Nephron progenitor cell (in vitro differentiated cells): Measurements from ENCODE around the gene MT1H.

Source experiments
- DNase-seq: peaks from one replicate; pipeline ENCODE4 v3.0.0; 2021
- H3K27ac Mint-ChIP-seq: 2 replicates; pipeline ENCODE4 v1.8.0; 2021; ENCODE audit warnings: mild to moderate bottlenecking, moderate library complexity, mixed read lengths
- H3K27me3 Mint-ChIP-seq: 2 replicates; pipeline ENCODE4 v1.8.0; 2021; ENCODE audit warnings: mild to moderate bottlenecking, low read depth, mixed read lengths; ENCODE audit not compliant: poor library complexity
- H3K36me3 Mint-ChIP-seq: 2 replicates; pipeline ENCODE4 v1.8.0; 2021; ENCODE audit warnings: low read depth, mixed read lengths
- H3K4me1 Mint-ChIP-seq: 2 replicates; pipeline ENCODE4 v1.8.0; 2021; ENCODE audit warnings: mixed read lengths
- H3K4me3 Mint-ChIP-seq: 2 replicates; pipeline ENCODE4 v1.8.0; 2021; ENCODE audit warnings: mild to moderate bottlenecking, moderate library complexity, mixed read lengths
- H3K9me3 Mint-ChIP-seq: 2 replicates; pipeline ENCODE4 v1.8.0; 2021; ENCODE audit warnings: mild to moderate bottlenecking, moderate library complexity, mixed read lengths
- TF ChIP-seq, protein P1 (sequence below): fragments of 200-600 bp; sonication (generic); IDR thresholded peaks from 2 replicates; pipeline ENCODE4 v1.5.0; 2021; ENCODE audit warnings: antibody characterized with exemption

The MT1H gene

GRCh38 chr16:56681939-56682702, 12.5 kb downstream of the MT1H start, which contains the start of gene MT1X:
Gene MT1X (plus strand): TSS chr16:56682470. CDS start chr16:56682541, 71 bp downstream.
- peaks cover 8% of the 10 kb centered on the region for H3K36me3 Mint-ChIP-seq
- no peak within 1 kb of the TSS for H3K27ac Mint-ChIP-seq
- peaks cover 14% of the 10 kb centered on the region for H3K4me1 Mint-ChIP-seq
- TF ChIP-seq, protein P1, sequence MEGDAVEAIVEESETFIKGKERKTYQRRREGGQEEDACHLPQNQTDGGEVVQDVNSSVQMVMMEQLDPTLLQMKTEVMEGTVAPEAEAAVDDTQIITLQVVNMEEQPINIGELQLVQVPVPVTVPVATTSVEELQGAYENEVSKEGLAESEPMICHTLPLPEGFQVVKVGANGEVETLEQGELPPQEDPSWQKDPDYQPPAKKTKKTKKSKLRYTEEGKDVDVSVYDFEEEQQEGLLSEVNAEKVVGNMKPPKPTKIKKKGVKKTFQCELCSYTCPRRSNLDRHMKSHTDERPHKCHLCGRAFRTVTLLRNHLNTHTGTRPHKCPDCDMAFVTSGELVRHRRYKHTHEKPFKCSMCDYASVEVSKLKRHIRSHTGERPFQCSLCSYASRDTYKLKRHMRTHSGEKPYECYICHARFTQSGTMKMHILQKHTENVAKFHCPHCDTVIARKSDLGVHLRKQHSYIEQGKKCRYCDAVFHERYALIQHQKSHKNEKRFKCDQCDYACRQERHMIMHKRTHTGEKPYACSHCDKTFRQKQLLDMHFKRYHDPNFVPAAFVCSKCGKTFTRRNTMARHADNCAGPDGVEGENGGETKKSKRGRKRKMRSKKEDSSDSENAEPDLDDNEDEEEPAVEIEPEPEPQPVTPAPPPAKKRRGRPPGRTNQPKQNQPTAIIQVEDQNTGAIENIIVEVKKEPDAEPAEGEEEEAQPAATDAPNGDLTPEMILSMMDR: no peak
- peak within 1 kb of the TSS; percentile 89 for H3K4me3 Mint-ChIP-seq
- peaks cover 14% of the 10 kb centered on the region for H3K9me3 Mint-ChIP-seq
- DNase-seq: peak; percentile 82
- peaks cover 55% of the 10 kb centered on the region for H3K27me3 Mint-ChIP-seq

DNA sequence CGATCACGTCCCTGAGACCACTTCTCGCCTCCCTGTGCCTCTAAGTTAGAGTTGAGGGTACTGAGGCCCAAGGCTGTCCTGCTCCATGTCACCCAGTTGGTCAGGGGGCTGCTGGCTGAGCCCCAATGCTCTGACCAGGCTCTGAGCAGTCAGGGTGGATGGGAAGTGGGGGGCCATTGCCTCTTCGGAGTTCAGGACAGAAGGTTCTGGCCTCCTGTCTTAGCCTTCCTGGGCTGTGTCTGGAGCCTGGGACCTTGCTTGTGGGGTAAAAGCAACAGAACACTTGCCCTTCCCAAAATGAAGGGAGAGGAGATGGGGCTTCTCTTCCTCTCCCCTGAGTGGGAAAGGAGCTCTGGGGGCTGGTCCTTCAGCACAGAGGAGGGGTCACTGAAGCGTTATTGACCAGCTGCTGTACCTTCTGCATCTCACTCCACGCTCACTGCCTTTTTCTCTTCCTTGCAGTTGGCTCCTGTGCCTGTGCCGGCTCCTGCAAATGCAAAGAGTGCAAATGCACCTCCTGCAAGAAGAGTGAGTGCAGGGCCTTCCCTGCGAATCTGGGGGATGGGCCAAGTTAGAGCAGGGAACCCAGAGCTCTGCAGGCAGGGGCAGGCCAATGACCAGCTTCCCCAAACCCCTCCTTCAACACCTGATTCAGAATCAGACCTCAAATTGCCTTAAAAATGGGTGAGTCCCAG, 13.2 kb downstream of the MT1H start:
- Mint-ChIP-seq H3K27me3 (peaks cover 50% of the 10 kb centered on the region), H3K36me3 (peaks cover 8% of the 10 kb centered on the region), H3K9me3 (peaks cover 20% of the 10 kb centered on the region), H3K4me3 (peak overlapping the region; percentile 89), H3K4me1 (peaks cover 14% of the 10 kb centered on the region), H3K27ac (no peak overlapping the region)
- TF ChIP-seq, protein P1: no peak
- DNase-seq: no peak

GRCh38 chr16:56683424-56684172, 14.0 kb downstream of the MT1H start:
- Mint-ChIP-seq H3K9me3 (peaks cover 26% of the 10 kb centered on the region), H3K36me3 (peaks cover 8% of the 10 kb centered on the region), H3K4me3 (peak overlapping the region; percentile 89), H3K4me1 (peaks cover 14% of the 10 kb centered on the region), H3K27me3 (peaks cover 50% of the 10 kb centered on the region), H3K27ac (no peak overlapping the region)
- TF ChIP-seq, protein P1: no peak
- DNase-seq: no peak

DNA sequence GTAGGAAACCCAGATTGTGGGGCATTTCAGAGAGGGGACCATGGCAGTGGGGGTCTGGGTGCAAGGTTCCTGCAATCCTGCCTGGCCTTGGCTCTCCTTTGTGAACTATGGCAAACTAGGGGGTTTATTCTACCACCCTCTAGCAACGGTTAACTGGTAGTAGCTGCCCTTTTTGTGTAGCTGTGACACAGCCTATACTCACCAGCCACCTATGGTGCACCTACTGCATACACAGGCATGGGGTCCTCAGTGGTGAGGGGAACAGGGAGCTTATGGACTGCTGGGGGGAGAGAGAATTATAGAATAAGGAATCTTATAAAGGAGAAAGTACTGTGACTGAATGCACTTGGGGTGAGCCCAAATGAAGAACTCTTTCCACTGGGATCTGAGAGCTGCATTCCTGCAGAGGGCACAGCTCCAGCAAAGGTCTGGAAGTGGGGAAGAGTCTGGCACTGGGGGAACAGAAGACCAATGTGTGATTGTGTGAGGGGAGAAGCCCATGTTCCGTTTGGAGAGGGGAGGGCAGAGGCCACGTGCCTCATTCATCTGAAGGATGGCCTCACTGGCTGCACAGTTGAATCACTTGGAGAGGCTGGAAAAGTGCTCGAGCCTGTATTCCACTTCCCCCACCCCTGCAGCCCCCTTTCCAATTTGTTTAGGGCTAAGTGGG, 14.8 kb downstream of the MT1H start:
- no peak overlapping the region for H3K27ac Mint-ChIP-seq
- no peak for DNase-seq
- H3K27me3 Mint-ChIP-seq: peaks cover 47% of the 10 kb centered on the region
- peaks cover 8% of the 10 kb centered on the region for H3K36me3 Mint-ChIP-seq
- peaks cover 14% of the 10 kb centered on the region for H3K4me1 Mint-ChIP-seq
- TF ChIP-seq, protein P1: no peak
- H3K9me3 Mint-ChIP-seq: peaks cover 29% of the 10 kb centered on the region
- H3K4me3 Mint-ChIP-seq: no peak overlapping the region

- Mint-ChIP-seq H3K27ac (no peak overlapping the region), H3K27me3 (peaks cover 44% of the 10 kb centered on the region), H3K4me3 (no peak overlapping the region), H3K36me3 (peaks cover 8% of the 10 kb centered on the region), H3K9me3 (peaks cover 29% of the 10 kb centered on the region), H3K4me1 (peaks cover 14% of the 10 kb centered on the region)
- TF ChIP-seq, protein P1: no peak
- DNase-seq: no peak
Measured at GRCh38 chr16:56684926-56685590, 15.4 kb downstream of the MT1H start.
